Heart left ventricle (tissue), 13 donors: ENCODE results near the gene TENT4B.

ENCODE experiments used
- POLR2A ChIP-seq, 2 donors: fragments of 450-650 bp; IDR thresholded peaks; one replicate each; pipeline ENCODE4 v1.6.1; 2017; ENCODE audit warnings: antibody characterized with exemption in 2 of 2, mild to moderate bottlenecking in 2 of 2, moderate library complexity in 2 of 2
- TF ChIP-seq, protein P1 (sequence below), 12 donors: fragments of 200-600 bp; sonication (generic) in 4 of 12; IDR thresholded peaks; one replicate each; pipeline versions ENCODE4 v1.5.0 to v1.8.0; 2018 to 2022; ENCODE audit warnings: antibody characterized with exemption in 12 of 12, mild to moderate bottlenecking in 5 of 12
- donor health status: ischemic (EF 13 %, LVEDD 7.1; RV severe dilation, severe dysfunction).
- donor health status: DM: no; HTN: yes; CAD: no.
- donor health status: DM: no; HTN: no; CAD: no.
- donor health status: ischemic (EF 25% LVEDD 6.9; RV normal size, moderate dysfunction).
- donor health status: ischemic (EF 25% LVEDD 5.7; RV mildly dilated, moderate dysfunction).
- donor health status: ischemic (EF 35%, LVEDD 5.7; RV mildly dilated, moderate dysfunction).
- donor health status: nonischemic (EF 11% LVEDD 7.7; RV severe dilation, severe dysfunction).
- donor health status: DM: yes; HTN: yes; CAD: no.
- donor health status: PGD.
- donor health status: ischemic (EF 29% LVEDD 5.4; RV normal size, mild dysfunction).
- donor health status: nonischemic (EF 23%, LVEDD 6.1; RV moderate dilation, normal function).

DNA sequence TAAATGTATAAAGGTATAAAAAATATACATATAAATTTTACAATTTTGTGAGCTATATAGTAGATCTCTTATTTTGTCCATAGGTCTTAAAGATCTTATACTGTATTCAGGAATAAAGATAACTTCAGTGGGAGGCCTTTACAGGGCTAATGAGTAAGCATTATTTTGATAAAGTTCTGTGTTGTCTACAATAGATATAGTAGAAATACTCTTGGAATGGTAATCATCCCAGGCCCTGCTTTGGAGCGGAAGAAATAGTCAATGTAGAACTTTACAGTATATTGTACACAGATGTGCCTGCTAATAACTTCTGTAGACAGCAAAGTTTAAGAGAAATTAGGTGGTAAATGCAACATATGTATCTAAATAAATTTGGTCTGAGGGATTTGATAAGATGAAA, 42.6 kb downstream of the TENT4B start:
- TF ChIP-seq, protein P1, sequence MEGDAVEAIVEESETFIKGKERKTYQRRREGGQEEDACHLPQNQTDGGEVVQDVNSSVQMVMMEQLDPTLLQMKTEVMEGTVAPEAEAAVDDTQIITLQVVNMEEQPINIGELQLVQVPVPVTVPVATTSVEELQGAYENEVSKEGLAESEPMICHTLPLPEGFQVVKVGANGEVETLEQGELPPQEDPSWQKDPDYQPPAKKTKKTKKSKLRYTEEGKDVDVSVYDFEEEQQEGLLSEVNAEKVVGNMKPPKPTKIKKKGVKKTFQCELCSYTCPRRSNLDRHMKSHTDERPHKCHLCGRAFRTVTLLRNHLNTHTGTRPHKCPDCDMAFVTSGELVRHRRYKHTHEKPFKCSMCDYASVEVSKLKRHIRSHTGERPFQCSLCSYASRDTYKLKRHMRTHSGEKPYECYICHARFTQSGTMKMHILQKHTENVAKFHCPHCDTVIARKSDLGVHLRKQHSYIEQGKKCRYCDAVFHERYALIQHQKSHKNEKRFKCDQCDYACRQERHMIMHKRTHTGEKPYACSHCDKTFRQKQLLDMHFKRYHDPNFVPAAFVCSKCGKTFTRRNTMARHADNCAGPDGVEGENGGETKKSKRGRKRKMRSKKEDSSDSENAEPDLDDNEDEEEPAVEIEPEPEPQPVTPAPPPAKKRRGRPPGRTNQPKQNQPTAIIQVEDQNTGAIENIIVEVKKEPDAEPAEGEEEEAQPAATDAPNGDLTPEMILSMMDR (IDR thresholded peaks at IDR 0.05): no peak
- no peak for TF ChIP-seq POLR2A (IDR thresholded peaks at IDR 0.05)
